Pancreas (tissue), 10 donors: Measurements from ENCODE around the gene TAF4B. TPM values are rescaled to one million over a fixed set of nuclear protein-coding genes. Genes with fewer than 3 reads are reported as not detected.

ENCODE experiments used
- ATAC-seq, 4 donors: fragments of 200-7000 bp; cut with Tn5 transposase; one replicate each; pipeline versions ENCODE4 v1.8.0 to v1.9.1; 2020; ENCODE audit warnings: mild to moderate bottlenecking in 4 of 4, moderate library complexity in 4 of 4
- DNase-seq, 6 donors: peaks; one replicate each; pipeline ENCODE4 v3.0.0-alpha.2; 2020
- FAIRE-seq: peaks from 2 replicates; lab custom pipeline; 2012; peaks lifted over from hg19 to GRCh38; lab: Jason Lieb, UNC
- H3K27ac ChIP-seq, 4 donors: fragments of 200-600 bp; sonication (generic); 1 replicate in 3 of 4; 2 replicates in 1 of 4; pipeline versions ENCODE4 v1.5.0 to v1.8.0; 2020
- H3K27me3 ChIP-seq, 4 donors: fragments of 200-600 bp; one replicate each; pipeline ENCODE4 v1.8.0; 2021
- H3K36me3 ChIP-seq, 3 donors: fragments of 200-600 bp; sonication (generic) in 1 of 3; one replicate each; pipeline versions ENCODE4 v1.5.0 to v1.8.0; 2020 to 2021
- H3K4me1 ChIP-seq, 3 donors: fragments of 200-600 bp; one replicate each; pipeline ENCODE4 v1.8.0; 2021
- H3K4me3 ChIP-seq, 4 donors: fragments of 200-600 bp; sonication (generic) in 2 of 4; one replicate each; pipeline versions ENCODE4 v1.5.0 to v1.8.0; 2020 to 2021
- H3K9me3 ChIP-seq, 4 donors: fragments of 200-600 bp; one replicate each; pipeline ENCODE4 v1.8.0; 2021
- CTCF ChIP-seq, 4 donors: fragments of 200-600 bp; sonication (generic) in 3 of 4; IDR thresholded peaks; one replicate each; pipeline versions ENCODE4 v1.5.0 to v1.8.0; 2021; ENCODE audit warnings: antibody characterized with exemption in 4 of 4
- WGBS, 2 donors: extraction: QIAGEN DNeasy Blood & Tissue Kit; methylation state at CpG; one replicate each; pipeline ENCODE4 v1.1.7; 2013; 5-methylcytosine and 5-hydroxymethylcytosine counted together
- intact Hi-C, 3 donors: fragments of 100-400 bp; cut with DNase I; formaldehyde crosslinking; loops; one replicate each; pipeline versions ENCODE4 v1.11.1 to v1.14.2; 2022
- polyA plus RNA-seq, 2 donors: library from polyadenylated mRNA; stranded (reverse); fragments of 200-250 nt; gene quantifications; one replicate each; pipeline ENCODE4 v1.2.3, GENCODE V29; 2013
- total RNA-seq, 6 donors: library from RNA; stranded (reverse); fragmentation: NEBNext Ultra II Directional in 4 of 6; extraction: Animal tissue kit (Norgen Biotek cat#: 25700) in 4 of 6; gene quantifications; one replicate each; pipeline versions ENCODE4 v1.2.1 to v1.2.4, GENCODE V29; 2021 to 2023
- donor health status: healthy with polysubstance abuse.
- donor health status: DM: no; HTN: no; CAD: no; lungs with moderate emphysema.
- donor health status: DM: no; HTN: no; CAD: no.
- donor health status: control.
- donor health status: control.
- donor health status: Bipolar disorder and iron deficiency.
- donor health status: DM: yes; HTN: yes; CAD: no.
- donor health status: DM: no; HTN: no; CAD: no.
- donor health status: DM: no; HTN: no; CAD: no.
- donor health status: DM: yes; HTN: yes; CAD: no.

The TAF4B gene
- total and polyA plus RNA-seq, 8 donors: 0.94 to 3.4 (median 2.3) TPM

- H3K9me3 ChIP-seq: no peaks in the 10 kb centered on the region
- no peak overlapping the region for H3K4me3 ChIP-seq
- DNase-seq: no peak
- no peak for FAIRE-seq
- ATAC-seq: no peak
- intact Hi-C loops: loop anchor here in 1 of 3 donors (10.0 kb wide), 1 partner anchor 268 kb away; no protein-coding TSS in a partner anchor
- 73 to 83% methylated on average over 2 of the region's 2 CpGs for WGBS, 2 donors
- H3K4me1 ChIP-seq: peaks cover 0 to 4% (median 0%) of the 10 kb centered on the region in 3 donors
- no peak overlapping the region for H3K27ac ChIP-seq
- H3K36me3 ChIP-seq: no peaks in the 10 kb centered on the region
- no peaks in the 10 kb centered on the region for H3K27me3 ChIP-seq
- TF ChIP-seq CTCF (IDR thresholded peaks at IDR 0.05): no peak
Observed at GRCh38 chr18:26386441-26386840, 160.2 kb downstream of the TAF4B start.

GRCh38 chr18:26394047-26394654 is 167.9 kb downstream of the TAF4B start:
- no peaks in the 10 kb centered on the region for H3K36me3 ChIP-seq
- no peaks in the 10 kb centered on the region for H3K27me3 ChIP-seq
- no peak overlapping the region for H3K27ac ChIP-seq
- no peak for FAIRE-seq
- no peaks in the 10 kb centered on the region for H3K4me1 ChIP-seq
- DNase-seq: no peak
- TF ChIP-seq CTCF (IDR thresholded peaks at IDR 0.05): no peak
- H3K4me3 ChIP-seq: no peak overlapping the region
- WGBS, 2 donors: 60 to 66% methylated on average over 5 of the region's 5 CpGs
- no peak for ATAC-seq
- intact Hi-C loops: no loop called here
- no peaks in the 10 kb centered on the region for H3K9me3 ChIP-seq

- WGBS, 2 donors: 94% methylated on average over 4 of the region's 4 CpGs
- FAIRE-seq: no peak
- intact Hi-C loops: no loop called here
- Histone ChIP-seq H3K36me3 (no peaks in the 10 kb centered on the region), H3K27me3 (no peaks in the 10 kb centered on the region), H3K9me3 (no peaks in the 10 kb centered on the region), H3K4me1 (no peaks in the 10 kb centered on the region), H3K4me3 (no peak overlapping the region), H3K27ac (no peak overlapping the region)
- DNase-seq: no peak
- ATAC-seq: no peak
- no peak for TF ChIP-seq CTCF (IDR thresholded peaks at IDR 0.05)
Observed at GRCh38 chr18:26397019-26397418, 170.8 kb downstream of the TAF4B start.

GRCh38 chr18:26403491-26403890 is 177.2 kb downstream of the TAF4B start:
- no peaks in the 10 kb centered on the region for H3K27me3 ChIP-seq
- no peak for FAIRE-seq
- no peak for ATAC-seq
- H3K27ac ChIP-seq: no peak overlapping the region
- no peak for TF ChIP-seq CTCF (IDR thresholded peaks at IDR 0.05)
- 46 to 47% methylated on average over 1 of the region's 1 CpG for WGBS, 2 donors
- H3K36me3 ChIP-seq: no peaks in the 10 kb centered on the region
- no peaks in the 10 kb centered on the region for H3K4me1 ChIP-seq
- DNase-seq: no peak
- H3K9me3 ChIP-seq: no peaks in the 10 kb centered on the region
- no peak overlapping the region for H3K4me3 ChIP-seq
- intact Hi-C loops: no loop called here

- Histone ChIP-seq H3K27me3 (no peaks in the 10 kb centered on the region), H3K9me3 (no peaks in the 10 kb centered on the region), H3K4me1 (no peaks in the 10 kb centered on the region), H3K4me3 (no peak overlapping the region), H3K27ac (no peak overlapping the region), H3K36me3 (no peaks in the 10 kb centered on the region)
- FAIRE-seq (no peak), DNase-seq (peak in 3 of 6 donors; percentile 21 to 47 (median 35)), ATAC-seq (peak; percentile 72 to 93 (median 91))
- TF ChIP-seq CTCF (IDR thresholded peaks at IDR 0.05): peak in 3 of 4 donors; percentile 20 to 37 (median 25)
- 42 to 48% methylated on average over 5 of the region's 5 CpGs for WGBS, 2 donors
- intact Hi-C loops: no loop called here
Observed at GRCh38 chr18:26405190-26405801, 179.1 kb downstream of the TAF4B start.
